ENCODE measurements around the gene CDH8.

DNA sequence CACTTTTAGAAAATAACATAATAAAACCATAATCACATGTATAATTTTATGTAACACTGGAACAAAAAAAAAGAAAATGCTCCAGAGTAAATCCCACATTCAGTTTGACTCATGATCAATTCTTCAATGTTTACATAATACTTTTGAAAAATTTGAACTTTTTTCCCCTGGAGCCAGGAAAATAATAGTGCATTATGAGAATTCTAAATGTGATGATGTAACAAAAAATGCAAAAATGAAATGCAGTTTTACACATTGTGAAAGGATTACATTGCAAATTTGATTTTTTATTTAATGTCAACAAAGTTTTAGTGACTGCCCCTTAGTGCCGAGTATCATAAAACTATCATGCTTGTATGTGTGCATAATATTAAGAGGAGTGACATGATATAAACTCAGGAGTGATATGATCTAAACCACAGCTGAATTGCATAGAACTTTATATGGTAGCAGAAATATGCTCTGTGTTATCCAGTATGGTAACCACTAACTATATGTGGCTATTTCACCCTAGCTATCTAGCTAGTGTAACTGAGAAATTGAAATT, 238.2 kb downstream of the CDH8 start:
- TF ChIP-seq POLR2A (IDR thresholded peaks at IDR 0.05) (no peak), CTCF (IDR thresholded peaks at IDR 0.05) (no peak)

Measured in vagina (tissue), 2 donors.